ENCODE results near the gene AFDN. TPM values are rescaled to one million over a fixed set of nuclear protein-coding genes. Genes with fewer than 3 reads are reported as not detected.

Gene AFDN
- total and polyA plus RNA-seq, 2 experiments from 2014 or later = 66.9 to 200 TPM

GRCh38 chr6:167988945-167989841 is 162.5 kb downstream of the AFDN start:
- no peak for ATAC-seq
- no peaks in the 10 kb centered on the region for H3K79me2 ChIP-seq (replicated peaks; ENCODE audit: insufficient read depth)

More at GRCh38 chr6:167988945-167989841, 162.5 kb downstream of the AFDN start:
- Histone ChIP-seq H3K27me3 (ENCODE audit: insufficient read depth) (no peaks in the 10 kb centered on the region), H3F3A (replicated peaks; ENCODE audit: low read depth) (no peaks in the 10 kb centered on the region), H4K20me1 (replicated peaks; ENCODE audit: insufficient read depth) (no peaks in the 10 kb centered on the region), H2AFZ (no peak overlapping the region), H3K4me3 (no peak overlapping the region), H3K4me1 (ENCODE audit: insufficient read depth) (no peaks in the 10 kb centered on the region), H3K36me3 (ENCODE audit: insufficient read depth) (no peaks in the 10 kb centered on the region), H3K27ac (ENCODE audit: low read depth) (no peak overlapping the region), H3K9me2 (ENCODE audit: insufficient read depth) (peaks cover 10% of the 10 kb centered on the region; the same call in 1 of the 2 replicates), H3K4me2 (no peak overlapping the region)
- Mint-ChIP-seq H3K4me1 (no peaks in the 10 kb centered on the region), H3K36me3 (ENCODE audit: low read depth) (peaks cover 7% of the 10 kb centered on the region; the same call in 1 of the 3 replicates), H3K27me3 (ENCODE audit: insufficient read depth, low read depth, poor library complexity) (peaks cover 2% of the 10 kb centered on the region), H3K9me3 (peaks cover 4% of the 10 kb centered on the region; the same call in 2 of the 3 replicates), H3K4me3 (no peak overlapping the region), H3K27ac (no peak overlapping the region)
- no peak for DNase-seq (ENCODE audit: low spot score)
- TF ChIP-seq ZNF462 (CRISPR knock-in tag; IDR thresholded peaks at IDR 0.05) (no peak), CREB1 (CRISPR knock-in tag; IDR thresholded peaks at IDR 0.05; ENCODE audit: low read depth) (no peak), REST (IDR thresholded peaks at IDR 0.05; ENCODE audit: unreplicated experiment) (no peak)
